ENCODE data around the gene ANKRD28.

DNA sequence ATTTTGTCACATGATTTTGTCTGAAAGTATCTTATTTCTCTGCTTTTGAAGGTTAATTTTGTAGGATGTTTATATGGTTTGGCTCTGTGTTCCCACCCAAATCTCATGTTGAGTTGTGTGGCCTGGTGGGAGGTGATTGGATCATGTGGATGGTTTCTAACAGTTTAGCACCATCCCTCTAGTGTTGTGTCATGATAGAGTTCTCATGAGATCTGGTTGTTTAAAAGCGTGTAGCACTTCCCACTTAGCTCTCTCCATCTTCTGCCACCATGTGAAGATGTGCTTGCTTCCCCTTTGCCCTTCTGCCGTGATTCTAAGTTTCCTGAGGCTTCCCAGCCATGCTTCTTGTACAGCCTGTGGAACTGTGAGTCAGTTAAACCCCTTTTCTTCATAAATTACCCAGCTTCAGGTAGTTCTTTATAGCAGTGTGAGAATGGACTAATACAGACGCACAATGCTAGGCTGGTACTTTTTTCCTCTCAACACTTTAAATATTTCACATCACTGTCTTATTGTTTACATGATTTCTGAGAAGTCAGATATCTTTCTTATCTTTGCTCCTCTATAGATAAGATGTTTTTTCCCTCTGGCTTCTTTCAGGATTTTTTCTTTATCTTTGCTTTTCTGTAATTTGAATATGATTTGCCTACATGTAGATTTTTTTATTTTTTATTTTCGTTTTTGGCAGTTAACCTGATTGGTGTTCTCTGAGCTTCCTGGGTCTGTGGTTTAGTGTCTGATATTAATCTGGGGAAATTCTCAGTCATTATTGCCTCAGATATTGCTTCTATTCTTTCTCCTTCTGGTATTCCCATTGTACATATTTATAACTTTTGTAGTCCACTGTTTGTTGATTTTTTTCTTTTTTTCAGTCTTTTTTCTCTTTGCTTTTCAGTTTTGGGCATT, 174.0 kb downstream of the ANKRD28 start:
- TF ChIP-seq, protein P1, sequence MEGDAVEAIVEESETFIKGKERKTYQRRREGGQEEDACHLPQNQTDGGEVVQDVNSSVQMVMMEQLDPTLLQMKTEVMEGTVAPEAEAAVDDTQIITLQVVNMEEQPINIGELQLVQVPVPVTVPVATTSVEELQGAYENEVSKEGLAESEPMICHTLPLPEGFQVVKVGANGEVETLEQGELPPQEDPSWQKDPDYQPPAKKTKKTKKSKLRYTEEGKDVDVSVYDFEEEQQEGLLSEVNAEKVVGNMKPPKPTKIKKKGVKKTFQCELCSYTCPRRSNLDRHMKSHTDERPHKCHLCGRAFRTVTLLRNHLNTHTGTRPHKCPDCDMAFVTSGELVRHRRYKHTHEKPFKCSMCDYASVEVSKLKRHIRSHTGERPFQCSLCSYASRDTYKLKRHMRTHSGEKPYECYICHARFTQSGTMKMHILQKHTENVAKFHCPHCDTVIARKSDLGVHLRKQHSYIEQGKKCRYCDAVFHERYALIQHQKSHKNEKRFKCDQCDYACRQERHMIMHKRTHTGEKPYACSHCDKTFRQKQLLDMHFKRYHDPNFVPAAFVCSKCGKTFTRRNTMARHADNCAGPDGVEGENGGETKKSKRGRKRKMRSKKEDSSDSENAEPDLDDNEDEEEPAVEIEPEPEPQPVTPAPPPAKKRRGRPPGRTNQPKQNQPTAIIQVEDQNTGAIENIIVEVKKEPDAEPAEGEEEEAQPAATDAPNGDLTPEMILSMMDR (conservative IDR thresholded peaks at IDR 0.05; ENCODE audit: low read length): no peak
- TF ChIP-seq EZH2phosphoT487 (IDR thresholded peaks at IDR 0.05; ENCODE audit: borderline replicate concordance, low read depth, low read length): no peak
